GM19328 (cell line): ENCODE measurements around the gene GPR89A.
"Not testable (repeated sequence)": the region's sequence is repeated elsewhere in the genome, so short reads cannot be mapped to it uniquely, and the experiment has no call there.

Experiments
- ATAC-seq: cut with Tn5 transposase; IDR thresholded peaks from one replicate; pipeline ENCODE4 v1.9.1; 2021; ENCODE audit warnings: mild to moderate bottlenecking, moderate library complexity; ENCODE audit not compliant: unreplicated experiment

GPR89A gene

GRCh38 chr1:145716641-145717345 lies 109.0 kb downstream of the GPR89A start:
- ATAC-seq: no peak

GRCh38 chr1:145717833-145718232 lies 110.0 kb downstream of the GPR89A start:
- no peak for ATAC-seq

- not testable (repeated sequence) for ATAC-seq
Observed at GRCh38 chr1:145718465-145718864, 110.7 kb downstream of the GPR89A start.

GRCh38 chr1:145719230-145720079 lies 111.7 kb downstream of the GPR89A start, which contains the start of gene CD160:
TSS of gene CD160 (plus strand) at chr1:145719499. CDS start at chr1:145728328, 8,829 bp downstream.
- ATAC-seq: no peak
